ENCODE results near the gene PDE10A. TPM values are rescaled to one million over a fixed set of nuclear protein-coding genes. Genes with fewer than 3 reads are reported as not detected.

Gene PDE10A
- total RNA-seq, 1 experiment from 2014 or later, result 2.1 TPM

GRCh38 chr6:165602291-165602690 is 60.8 kb downstream of the PDE10A start:
- H3K9ac ChIP-seq (ENCODE audit: low read length), result no peak overlapping the region
- H3F3A ChIP-seq (ENCODE audit: low read length, unreplicated experiment), result no peaks in the 10 kb centered on the region
- DNase-seq (no peak), ATAC-seq (no peak)
- intact Hi-C loops (cut with micrococcal nuclease), result no loop called here
- no peaks in the 10 kb centered on the region for H3K36me3 ChIP-seq (ENCODE audit: low read depth, low read length)
- BruUV-seq (replicated peaks), result no TSS peak
- no peaks in the 10 kb centered on the region for H3K9me2 ChIP-seq (replicated peaks; ENCODE audit: low read length)
- no peak overlapping the region for H3K4me3 ChIP-seq (ENCODE audit: low read length)
- H4K20me1 ChIP-seq (ENCODE audit: low read length), result no peaks in the 10 kb centered on the region
- no peaks in the 10 kb centered on the region for H3K4me1 ChIP-seq (ENCODE audit: insufficient read depth, low read length)
- H3K4me2 ChIP-seq (ENCODE audit: low read length), result no peak overlapping the region
- no peak overlapping the region for H2AFZ ChIP-seq (ENCODE audit: low read length)
- H3K79me2 ChIP-seq (ENCODE audit: low read length), result no peaks in the 10 kb centered on the region
- H3K27me3 ChIP-seq (ENCODE audit: low read length), result no peaks in the 10 kb centered on the region
- no peaks in the 10 kb centered on the region for H3K9me3 ChIP-seq (ENCODE audit: low read length)
- no peak overlapping the region for H3K27ac ChIP-seq (ENCODE audit: low read length)
- CTCF ChIA-PET, result no interaction called here
- POLR2A ChIA-PET (ENCODE audit: unreplicated experiment), result no interaction called here
- TF ChIP-seq EZH2phosphoT487 (IDR thresholded peaks at IDR 0.05; ENCODE audit: borderline replicate concordance, low read length), result no peak
- TF ChIP-seq, protein P1, sequence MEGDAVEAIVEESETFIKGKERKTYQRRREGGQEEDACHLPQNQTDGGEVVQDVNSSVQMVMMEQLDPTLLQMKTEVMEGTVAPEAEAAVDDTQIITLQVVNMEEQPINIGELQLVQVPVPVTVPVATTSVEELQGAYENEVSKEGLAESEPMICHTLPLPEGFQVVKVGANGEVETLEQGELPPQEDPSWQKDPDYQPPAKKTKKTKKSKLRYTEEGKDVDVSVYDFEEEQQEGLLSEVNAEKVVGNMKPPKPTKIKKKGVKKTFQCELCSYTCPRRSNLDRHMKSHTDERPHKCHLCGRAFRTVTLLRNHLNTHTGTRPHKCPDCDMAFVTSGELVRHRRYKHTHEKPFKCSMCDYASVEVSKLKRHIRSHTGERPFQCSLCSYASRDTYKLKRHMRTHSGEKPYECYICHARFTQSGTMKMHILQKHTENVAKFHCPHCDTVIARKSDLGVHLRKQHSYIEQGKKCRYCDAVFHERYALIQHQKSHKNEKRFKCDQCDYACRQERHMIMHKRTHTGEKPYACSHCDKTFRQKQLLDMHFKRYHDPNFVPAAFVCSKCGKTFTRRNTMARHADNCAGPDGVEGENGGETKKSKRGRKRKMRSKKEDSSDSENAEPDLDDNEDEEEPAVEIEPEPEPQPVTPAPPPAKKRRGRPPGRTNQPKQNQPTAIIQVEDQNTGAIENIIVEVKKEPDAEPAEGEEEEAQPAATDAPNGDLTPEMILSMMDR (conservative IDR thresholded peaks at IDR 0.05; ENCODE audit: low read depth, low read length), result no peak
- no peak for TF ChIP-seq EZH2 (IDR thresholded peaks at IDR 0.05; ENCODE audit: low read length, unreplicated experiment)

DNA sequence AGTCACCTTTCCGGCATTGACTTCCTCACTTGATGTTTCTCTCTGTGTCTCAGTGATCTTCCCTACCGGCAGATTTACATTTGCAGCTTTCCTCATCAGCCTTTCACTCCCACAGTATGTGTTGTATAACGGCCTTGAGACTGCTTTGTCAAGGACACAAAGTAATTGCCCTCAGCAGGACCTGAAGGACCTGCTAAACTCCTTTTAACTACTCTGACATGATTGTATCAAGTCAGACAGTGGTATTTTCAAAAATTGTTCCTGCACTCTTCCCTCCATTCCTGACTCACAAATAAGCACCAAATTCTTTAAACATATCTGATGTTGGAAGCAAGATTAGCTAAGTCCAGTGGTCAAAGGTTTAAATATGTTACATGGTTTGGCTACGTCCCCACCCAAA is 62.4 kb downstream of the PDE10A start:
- Histone ChIP-seq H3K4me3 (ENCODE audit: low read length) (no peak overlapping the region), H3K4me2 (ENCODE audit: low read length) (no peak overlapping the region), H3K27me3 (ENCODE audit: low read length) (no peaks in the 10 kb centered on the region), H4K20me1 (ENCODE audit: low read length) (no peaks in the 10 kb centered on the region), H3K79me2 (ENCODE audit: low read length) (no peaks in the 10 kb centered on the region), H3K27ac (ENCODE audit: low read length) (no peak overlapping the region), H3K9me3 (ENCODE audit: low read length) (no peaks in the 10 kb centered on the region), H3K36me3 (ENCODE audit: low read depth, low read length) (no peaks in the 10 kb centered on the region), H3K4me1 (ENCODE audit: insufficient read depth, low read length) (no peaks in the 10 kb centered on the region), H3F3A (ENCODE audit: low read length, unreplicated experiment) (no peaks in the 10 kb centered on the region), H3K9me2 (replicated peaks; ENCODE audit: low read length) (no peaks in the 10 kb centered on the region), H3K9ac (ENCODE audit: low read length) (no peak overlapping the region), H2AFZ (ENCODE audit: low read length) (no peak overlapping the region)
- BruUV-seq (replicated peaks), result no TSS peak
- DNase-seq, result no peak
- ATAC-seq, result no peak
- ChIA-PET POLR2A (ENCODE audit: unreplicated experiment) (no interaction called here), CTCF (no interaction called here)
- intact Hi-C loops (cut with micrococcal nuclease), result no loop called here
- TF ChIP-seq, protein P1 (conservative IDR thresholded peaks at IDR 0.05; ENCODE audit: low read depth, low read length), result no peak
- TF ChIP-seq EZH2phosphoT487 (IDR thresholded peaks at IDR 0.05; ENCODE audit: borderline replicate concordance, low read length) (no peak), EZH2 (IDR thresholded peaks at IDR 0.05; ENCODE audit: low read length, unreplicated experiment) (no peak)

- Histone ChIP-seq H3K4me3 (ENCODE audit: low read length) (no peak overlapping the region), H2AFZ (ENCODE audit: low read length) (no peak overlapping the region), H3K79me2 (ENCODE audit: low read length) (no peaks in the 10 kb centered on the region), H3F3A (ENCODE audit: low read length, unreplicated experiment) (no peaks in the 10 kb centered on the region), H3K4me2 (ENCODE audit: low read length) (no peak overlapping the region), H3K36me3 (ENCODE audit: low read depth, low read length) (no peaks in the 10 kb centered on the region), H3K9me3 (ENCODE audit: low read length) (no peaks in the 10 kb centered on the region), H3K9ac (ENCODE audit: low read length) (no peak overlapping the region), H3K27me3 (ENCODE audit: low read length) (no peaks in the 10 kb centered on the region), H3K4me1 (ENCODE audit: insufficient read depth, low read length) (no peaks in the 10 kb centered on the region), H3K27ac (ENCODE audit: low read length) (no peak overlapping the region), H3K9me2 (replicated peaks; ENCODE audit: low read length) (no peaks in the 10 kb centered on the region), H4K20me1 (ENCODE audit: low read length) (no peaks in the 10 kb centered on the region)
- TF ChIP-seq EZH2 (IDR thresholded peaks at IDR 0.05; ENCODE audit: low read length, unreplicated experiment) (no peak), EZH2phosphoT487 (IDR thresholded peaks at IDR 0.05; ENCODE audit: borderline replicate concordance, low read length) (no peak)
- TF ChIP-seq, protein P1 (conservative IDR thresholded peaks at IDR 0.05; ENCODE audit: low read depth, low read length), result no peak
- ATAC-seq (no peak), DNase-seq (no peak)
- CTCF ChIA-PET, result no interaction called here
- POLR2A ChIA-PET (ENCODE audit: unreplicated experiment), result no interaction called here
- BruUV-seq (replicated peaks), result no TSS peak
- intact Hi-C loops (cut with micrococcal nuclease), result no loop called here
Measured at GRCh38 chr6:165599596-165600487, 63.2 kb downstream of the PDE10A start.

Data from PC-3 (cell line).